ENCODE results near the gene FAM3B.

FAM3B gene

DNA sequence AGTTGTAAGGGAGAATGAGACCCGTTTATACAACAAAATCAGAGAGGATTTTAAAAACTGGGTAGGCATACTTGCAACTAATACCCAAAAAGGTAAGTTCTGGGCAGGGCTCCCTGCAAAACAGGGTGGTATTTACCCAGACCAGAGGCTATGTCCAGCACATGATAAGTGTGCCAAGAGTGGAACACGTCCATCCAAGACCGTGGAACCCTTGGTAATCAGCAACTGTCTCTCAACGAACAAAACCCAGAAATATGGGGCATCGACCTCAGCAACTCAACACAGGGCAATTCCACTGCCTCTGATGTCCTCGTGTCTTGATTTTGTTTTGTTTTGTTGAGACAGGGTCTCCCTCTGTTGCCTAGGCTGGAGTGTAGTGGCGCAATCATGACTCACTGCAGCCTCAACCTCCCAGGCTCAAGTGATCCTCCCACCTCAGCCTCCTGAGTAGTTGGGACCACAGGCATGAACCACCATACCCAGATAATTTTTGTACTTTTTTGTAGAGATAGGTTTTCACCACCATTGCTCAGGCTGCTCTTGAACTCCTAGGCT lies 82.7 kb downstream of the FAM3B start:
- no peak for DNase-seq

- no peak for DNase-seq
Observed at GRCh38 chr21:41402231-41402630, 85.6 kb downstream of the FAM3B start.

DNA sequence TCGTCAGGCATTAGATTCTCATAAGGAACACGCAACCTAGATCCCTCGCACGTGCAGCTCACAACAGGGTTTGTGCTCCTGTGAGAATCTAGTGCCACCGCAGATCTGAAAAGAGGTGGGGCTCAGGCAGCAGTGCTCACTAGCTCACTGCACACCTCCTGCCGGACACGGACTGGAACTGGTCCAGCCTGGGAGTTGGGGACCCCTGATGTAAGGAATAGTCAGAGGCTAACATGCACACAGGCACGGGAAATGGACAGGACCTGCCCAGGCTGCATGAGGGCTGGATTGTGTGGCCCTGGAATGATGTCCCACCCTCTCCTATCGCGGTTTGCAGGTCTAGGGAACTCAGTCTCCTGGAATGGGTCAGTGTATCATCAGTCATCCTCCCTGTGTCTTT lies 86.2 kb downstream of the FAM3B start:
- DNase-seq, result no peak

GRCh38 chr21:41403331-41403730 lies 86.7 kb downstream of the FAM3B start:
- no peak for DNase-seq

DNA sequence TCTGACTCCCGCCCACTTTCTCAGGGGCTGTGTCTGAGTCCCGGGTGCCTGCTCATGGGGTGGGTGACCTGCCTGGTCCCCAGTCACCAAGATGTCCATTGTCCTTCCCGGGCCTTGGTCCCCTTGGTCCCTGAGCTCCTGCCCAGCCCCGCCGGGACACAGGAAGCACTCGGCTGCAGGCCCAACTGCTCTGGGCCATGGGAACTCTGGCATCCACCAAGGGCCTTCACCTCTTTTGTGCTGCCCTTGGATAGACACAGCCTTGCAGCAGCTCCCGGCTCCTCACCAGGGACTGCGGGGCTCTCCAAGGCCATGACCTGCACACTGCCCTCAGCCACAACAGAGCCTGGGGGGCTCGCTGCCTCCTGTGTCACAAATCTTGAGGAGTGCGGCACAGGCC lies 87.4 kb downstream of the FAM3B start:
- no peak for DNase-seq

- DNase-seq, result no peak
Observed at GRCh38 chr21:41405321-41405720, 88.7 kb downstream of the FAM3B start.

- no peak for DNase-seq
Observed at GRCh38 chr21:41406340-41406739, 89.7 kb downstream of the FAM3B start.
